ENCODE results near the gene RGPD3.
"Not testable (repeated sequence)": the region's sequence is repeated elsewhere in the genome, so short reads cannot be mapped to it uniquely, and the experiment has no call there.

The RGPD3 gene

DNA sequence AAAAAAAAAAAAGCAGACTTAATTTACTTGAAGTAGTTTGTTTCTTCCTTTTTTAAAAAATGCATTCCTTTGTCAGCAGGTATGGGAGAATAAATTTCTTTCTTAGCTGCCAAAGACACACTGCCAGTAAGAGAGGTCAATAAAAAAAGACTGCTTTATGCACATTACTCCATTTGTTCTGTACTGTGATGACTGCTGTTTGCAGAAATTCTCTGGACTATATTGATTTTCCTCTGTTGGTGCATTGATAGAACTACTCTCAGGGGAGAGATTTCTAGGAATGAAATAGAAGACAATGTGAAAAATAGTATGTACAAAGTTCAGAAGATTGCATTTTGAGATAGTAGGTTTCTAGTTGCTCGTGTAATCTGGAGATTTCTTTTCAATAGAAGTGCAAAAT, 11.3 kb upstream of the RGPD3 start:
- not testable (repeated sequence) for DNase-seq

DNA sequence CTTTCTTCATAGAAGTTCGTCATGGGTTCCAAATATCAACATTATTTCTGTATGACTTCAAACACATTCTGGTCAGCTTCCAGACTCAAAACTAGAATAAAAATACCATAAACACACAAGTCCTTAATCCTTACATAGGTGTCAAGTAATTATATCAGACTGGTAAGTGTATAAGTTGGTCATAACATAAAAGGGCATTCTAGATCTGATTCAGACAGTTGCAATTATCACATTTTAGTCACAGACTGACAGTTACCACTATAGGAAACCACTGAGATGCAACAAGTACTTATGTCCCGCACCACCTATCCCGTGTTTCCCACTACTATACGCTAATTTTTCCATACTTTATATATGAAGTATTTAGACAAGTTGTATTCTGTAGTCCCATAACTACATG, 9.4 kb upstream of the RGPD3 start:
- not testable (repeated sequence) for DNase-seq

DNA sequence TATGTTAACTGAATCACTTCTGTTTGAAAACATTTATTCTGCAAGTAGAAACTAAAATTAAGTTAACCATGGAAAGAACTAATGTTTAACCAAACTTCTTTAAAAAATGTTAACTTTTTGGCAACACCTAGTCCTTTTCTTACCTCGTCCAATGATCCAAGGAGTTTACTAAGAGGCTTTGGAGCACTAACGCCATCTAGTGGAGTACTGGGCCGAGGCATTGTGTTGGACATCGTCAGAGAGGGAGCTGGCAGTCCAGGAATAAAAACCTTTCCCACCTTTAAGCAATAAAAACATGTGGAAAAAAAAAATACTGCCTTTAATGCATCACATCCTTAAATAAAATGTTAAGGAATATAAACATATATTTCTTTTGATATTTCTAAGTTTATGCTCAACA, 2.4 kb upstream of the RGPD3 start:
- DNase-seq = not testable (repeated sequence)

DNA sequence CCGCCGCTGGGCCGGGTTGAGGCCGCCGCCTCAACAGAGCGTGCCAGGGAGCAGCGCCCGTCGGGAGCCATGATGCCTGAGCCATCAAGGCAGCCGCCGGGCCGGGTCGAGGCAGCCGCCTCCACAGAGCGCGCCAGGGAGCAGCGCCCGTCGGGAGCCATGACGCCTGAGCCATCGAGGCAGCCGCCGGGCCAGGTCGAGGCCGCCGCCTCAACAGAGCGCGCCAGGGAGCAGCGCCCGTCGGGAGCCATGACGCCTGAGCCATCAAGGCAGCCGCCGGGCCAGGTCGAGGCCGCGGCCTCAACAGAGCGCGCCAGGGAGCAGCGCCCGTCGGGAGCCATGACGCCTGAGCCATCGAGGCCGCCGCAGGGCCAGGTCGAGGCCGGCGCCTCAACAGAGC, 697 bp downstream of the RGPD3 start:
- DNase-seq = not testable (repeated sequence)

DNA sequence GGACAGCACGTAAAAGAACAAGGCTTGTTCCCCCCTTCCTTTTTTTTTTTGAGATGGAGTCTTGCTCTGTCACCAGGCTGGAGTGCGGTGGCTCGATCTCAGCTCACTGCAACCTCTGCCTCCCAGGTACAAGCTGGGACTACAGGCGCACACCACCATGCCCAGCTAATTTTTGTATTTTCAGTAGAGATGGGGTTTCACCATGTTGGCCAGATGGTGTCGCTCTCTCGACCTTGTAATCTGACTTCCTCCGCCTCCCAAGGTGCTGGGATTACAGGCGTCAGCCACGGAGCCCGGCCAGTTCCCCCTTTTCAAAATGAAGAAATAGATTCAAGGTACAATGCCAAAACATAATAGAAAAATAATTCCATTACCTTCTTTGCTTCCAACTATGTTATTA, 6.3 kb downstream of the RGPD3 start:
- DNase-seq = not testable (repeated sequence)

DNA sequence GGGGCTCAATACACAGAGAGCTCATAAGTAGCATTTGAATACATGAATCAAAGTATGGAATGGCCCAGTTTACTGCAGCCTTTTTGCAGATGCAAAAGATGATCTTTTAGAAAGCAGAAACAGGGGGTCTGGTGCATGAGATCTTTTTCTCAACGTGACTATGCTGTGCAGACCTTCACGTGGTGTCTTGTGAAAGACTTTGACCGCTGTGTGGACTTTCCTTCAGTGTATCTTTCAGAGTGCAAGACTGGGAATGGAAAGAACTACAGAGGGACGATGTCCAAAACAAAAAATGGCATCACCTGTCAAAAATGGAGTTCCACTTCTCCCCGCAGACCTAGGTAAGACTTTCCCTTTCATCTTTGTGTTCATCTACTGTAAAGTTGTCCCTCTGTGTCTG, 77.5 kb downstream of the RGPD3 start:
- DNase-seq = not testable (repeated sequence)

DNA sequence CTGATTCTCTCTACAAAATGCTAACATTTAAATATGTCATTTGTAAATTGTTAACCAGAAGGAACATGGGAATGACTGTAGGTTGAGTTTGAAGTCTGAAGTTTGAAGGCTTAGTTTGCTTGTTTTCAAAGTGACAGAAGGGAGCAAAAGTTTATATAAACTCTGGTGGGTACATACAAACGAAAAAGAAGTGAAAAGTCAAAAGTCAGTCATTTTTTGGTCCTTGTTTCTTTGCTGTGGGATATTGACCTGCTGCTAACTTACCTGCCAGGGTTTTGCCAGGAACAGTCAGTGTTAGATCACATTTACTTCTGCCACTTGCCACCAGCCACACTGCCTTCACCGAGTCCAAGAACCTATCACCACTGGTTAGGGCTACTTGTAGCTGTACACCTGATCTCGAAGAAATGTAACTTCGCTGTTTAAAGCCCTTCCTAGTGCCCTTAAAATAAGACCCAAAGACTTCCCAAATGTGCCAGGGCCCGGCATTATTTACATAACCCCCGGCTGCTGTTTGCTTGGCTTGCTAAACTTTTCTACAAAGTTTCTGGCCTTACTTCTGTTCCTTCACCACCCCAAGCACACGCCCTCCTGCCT, 79.3 kb downstream of the RGPD3 start:
- not testable (repeated sequence) for DNase-seq

DNA sequence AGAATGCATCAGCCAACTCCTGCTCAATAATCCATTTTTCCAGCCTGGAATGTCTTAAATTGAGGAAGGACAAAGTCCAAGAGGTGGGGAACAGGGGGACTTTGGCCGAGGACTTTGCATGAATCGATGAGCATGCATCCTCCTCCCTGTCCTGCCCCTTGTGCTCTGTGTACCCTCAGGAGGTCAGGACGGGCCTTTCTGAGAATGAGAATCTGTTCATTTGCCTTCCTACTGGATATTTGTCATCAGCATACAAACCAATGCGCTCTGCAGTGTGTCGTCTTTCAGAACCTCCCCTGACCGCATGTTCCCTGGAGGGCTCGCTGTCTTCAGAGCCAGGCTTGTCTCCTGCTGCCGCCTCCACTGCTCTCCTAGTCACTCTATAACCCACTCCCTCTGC, 83.7 kb downstream of the RGPD3 start:
- DNase-seq = not testable (repeated sequence)

DNA sequence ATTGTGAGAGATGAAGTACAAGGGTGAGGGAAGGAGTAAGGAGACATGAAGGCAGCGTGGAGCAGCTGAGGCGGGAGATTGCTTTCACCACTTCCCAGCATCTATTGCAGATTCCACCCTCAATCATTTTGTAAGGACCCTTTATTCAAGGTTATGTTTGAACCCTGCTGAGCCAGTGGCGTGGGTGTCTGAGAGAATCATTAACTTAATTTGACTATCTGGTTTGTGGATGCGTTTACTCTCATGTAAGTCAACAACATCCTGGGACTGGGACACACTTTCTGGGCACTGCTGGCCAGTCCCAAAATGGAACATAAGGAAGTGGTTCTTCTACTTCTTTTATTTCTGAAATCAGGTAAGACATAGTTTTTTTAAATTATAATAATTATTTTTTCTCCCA, 86.3 kb downstream of the RGPD3 start:
- DNase-seq = not testable (repeated sequence)

DNA sequence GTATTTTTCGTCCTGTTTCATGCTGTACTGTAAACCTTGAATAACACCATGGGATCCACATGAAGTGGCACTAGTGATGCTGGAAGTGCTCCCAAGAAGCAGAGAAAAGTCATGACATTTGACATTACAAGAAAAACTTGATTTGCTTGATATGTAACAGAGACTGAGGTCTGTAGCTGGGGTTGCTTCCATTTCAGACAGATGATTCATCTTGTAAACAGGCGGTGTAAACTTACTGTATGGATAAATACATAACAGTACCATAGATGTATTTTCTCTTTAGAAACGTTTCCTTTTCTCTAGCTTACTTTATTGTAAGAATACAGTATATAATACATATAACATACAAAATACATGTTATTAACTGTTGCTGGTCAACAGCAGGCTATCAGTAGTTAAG, 88.6 kb downstream of the RGPD3 start:
- DNase-seq = not testable (repeated sequence)

DNA sequence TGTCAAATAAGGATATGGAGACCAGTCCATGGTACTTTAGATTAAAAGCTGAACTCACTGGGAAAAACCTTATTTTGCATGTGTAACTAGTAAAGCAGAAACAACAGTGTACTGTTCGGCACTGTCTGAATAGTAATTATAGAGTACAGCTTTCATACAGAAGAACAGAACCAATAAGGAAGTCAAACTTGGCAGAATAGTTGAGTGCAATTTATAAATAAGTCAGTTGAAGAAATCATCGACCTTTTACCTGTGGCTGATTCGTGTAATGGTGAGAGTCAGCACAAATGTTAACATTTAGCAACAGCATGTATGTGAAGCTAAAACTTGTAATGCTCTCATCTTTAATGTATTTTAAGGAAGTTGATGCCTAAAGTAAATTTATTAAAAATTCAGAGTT, 99.0 kb downstream of the RGPD3 start:
- DNase-seq = not testable (repeated sequence)

DNA sequence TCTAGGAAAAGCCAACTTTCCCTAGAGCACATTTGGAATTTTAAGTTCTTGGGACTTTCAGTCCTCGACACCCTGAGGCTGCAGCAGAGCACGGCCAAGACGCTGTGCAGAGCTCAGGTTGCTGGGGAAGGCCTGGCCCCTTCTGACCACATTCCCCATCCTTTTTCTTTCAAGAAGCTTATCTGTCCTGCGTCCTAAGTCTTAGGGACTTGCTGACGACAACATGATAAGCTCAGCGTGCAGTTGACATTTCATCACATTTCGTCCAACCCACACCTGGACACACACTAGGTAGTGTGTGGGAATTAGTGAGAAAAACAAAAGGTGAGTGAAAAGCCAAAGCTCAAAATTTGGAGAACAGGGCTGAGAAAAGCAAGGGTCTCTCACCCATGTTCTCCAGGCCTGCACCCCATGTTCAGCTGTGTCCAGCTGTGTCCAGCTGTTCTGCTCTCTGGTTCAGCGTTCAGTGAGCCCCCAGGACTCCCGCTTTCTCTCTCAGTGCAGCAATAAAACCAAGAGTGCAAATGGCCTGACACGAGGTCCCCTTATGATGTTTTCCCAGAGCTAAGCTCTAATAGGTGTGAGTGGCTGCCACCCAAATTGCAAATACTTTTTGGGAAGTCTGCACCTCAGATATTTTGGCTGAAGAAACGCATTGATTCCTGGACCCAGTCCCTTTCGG, 101.9 kb downstream of the RGPD3 start:
- DNase-seq = no peak

DNA sequence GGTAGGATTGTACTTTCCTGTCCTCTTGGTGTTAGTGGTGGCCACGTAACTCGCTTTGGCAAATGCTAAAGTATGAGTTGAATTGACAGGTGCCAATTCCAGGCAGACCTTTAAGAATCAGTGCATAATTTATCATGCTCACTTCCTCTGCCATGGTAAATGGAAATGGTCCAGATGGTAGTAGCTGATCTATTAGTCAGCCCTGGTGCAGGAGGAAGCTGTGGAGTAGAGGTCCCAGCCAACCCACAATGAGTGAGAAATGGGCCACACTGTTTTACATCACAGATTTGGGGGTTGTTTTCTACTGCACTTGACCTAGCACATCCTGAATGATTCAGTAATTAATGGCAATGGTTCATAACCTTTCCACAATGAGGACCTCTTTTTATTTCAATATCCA, 104.4 kb downstream of the RGPD3 start:
- DNase-seq = no peak

DNA sequence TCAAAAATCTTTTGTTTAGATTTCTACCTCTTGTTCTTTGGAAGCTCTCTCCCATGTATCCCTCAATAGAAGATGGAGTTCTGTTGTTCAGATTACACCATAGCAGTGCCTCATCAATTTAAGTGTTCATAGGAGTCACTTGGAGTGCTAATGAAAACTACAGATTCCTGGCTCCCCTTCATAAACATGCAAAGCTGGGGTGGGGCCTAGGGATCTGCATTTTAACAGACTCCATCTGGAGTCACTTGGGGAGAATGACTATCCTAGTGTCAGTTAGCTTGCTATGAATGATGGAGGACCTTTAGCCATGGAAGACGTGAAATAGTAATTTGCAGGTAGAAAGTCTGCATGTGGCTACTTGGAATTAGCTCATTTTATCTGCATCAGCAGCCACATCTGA, 105.4 kb downstream of the RGPD3 start:
- DNase-seq = no peak

DNA sequence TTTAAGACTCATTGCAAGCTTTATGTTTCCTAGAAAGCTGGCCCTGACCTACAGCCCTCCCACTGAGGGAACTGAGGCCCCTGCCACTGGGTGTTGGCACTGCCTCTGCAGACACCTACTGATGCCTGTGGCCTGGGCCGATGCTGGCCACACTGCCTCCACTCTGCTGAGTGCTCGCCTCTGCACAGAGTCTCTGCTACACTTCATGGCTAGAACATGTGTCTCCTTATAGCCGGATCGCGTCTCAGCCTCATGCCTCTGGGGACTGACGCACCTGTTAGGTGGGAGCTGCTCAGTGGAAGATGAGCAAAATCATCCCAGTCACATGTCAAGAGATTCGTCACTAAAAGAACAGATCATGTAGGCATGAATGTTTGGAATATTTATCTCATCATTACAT, 108.7 kb downstream of the RGPD3 start:
- no peak for DNase-seq

DNA sequence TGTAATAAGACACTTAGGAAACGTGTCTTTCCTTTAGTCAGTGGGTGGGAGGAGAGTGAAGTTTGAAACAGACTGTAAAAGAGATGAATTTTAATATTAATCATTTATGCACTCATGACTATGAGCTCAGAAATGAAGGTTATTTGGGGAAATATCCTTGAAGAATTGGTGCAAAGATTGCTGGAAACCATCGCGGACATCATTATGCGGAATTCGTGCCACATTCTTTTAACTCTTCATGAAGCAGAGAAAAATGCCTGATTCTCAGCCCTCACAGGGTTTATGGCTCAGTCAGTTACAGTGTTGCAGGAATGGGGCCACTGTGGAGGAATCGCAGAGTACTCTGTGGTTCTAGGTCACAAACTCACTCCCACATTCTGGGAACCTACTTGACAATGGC, 109.7 kb downstream of the RGPD3 start:
- DNase-seq = no peak

DNA sequence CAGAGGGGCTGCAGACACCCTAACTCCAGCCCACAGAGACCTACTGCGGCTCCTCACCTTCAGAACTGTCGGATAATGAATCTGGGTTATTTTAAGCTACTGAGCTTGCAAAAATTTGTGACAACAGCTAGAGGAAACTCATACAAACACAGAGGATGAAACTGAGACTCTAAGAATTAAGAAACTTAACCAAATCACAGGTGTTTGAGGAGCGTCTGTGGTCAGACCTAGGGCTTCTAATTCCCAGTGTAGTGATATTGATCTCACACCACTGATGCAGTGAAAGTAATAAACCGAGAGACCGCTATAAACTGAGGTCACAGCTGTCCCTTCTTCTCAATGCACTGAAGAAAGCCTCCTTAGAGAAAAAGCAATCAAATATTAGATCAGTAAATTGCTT, 110.1 kb downstream of the RGPD3 start:
- no peak for DNase-seq

DNA sequence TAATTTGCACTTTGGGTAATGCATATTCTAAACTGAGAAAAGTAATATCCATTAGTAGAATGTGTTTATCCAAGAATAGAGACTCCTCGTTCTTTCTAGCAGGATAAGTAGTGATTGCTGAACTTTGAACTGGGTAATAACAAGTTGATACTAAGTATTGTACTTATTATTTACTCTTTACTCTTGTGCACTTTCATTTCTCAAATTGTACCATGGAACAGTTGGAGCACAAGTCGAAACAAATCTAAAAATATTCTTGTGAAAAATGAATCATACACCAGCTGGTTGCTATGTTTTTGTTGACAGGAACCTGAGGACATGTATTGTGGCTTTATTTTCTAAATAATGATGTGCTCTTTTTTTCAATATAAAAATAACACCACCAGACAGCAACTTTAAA, 111.9 kb downstream of the RGPD3 start:
- no peak for DNase-seq

DNA sequence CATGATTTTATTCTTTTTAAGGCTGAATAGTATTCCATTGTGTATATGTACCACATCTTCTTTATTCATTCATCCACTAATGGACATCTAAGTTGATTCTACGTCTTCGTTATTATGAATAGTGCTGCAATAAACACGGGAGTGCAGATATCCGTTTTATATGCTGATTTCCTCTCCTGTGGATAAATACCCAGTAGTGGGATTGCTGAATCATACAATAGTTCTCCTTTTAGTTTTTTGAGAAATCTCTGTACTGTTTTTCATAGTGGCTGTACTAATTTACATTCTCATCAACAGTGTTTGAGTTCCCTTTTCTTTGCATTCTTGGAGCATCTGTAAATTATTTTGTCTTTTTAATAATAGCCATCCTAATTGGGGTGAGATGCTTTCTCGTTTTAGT, 114.5 kb downstream of the RGPD3 start:
- DNase-seq = no peak

DNA sequence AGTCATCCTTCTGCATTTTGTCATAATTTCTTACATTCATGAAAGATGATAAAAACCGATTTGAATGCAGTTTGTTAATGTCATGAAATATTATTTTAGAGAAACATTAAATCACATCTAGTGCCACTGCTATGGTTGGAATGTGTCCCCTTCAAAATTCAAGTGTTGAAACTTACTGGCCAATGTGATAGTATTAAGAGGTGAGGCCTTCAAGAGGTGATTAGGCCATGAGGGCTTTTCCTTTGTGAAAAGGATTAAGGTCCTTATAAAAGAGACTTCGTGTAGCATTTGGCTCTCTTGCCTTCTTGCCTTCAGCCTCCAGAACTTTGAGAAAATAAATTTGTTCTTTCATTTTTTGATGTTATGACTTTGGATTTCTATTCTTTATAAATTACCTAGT, 117.2 kb downstream of the RGPD3 start:
- no peak for DNase-seq

DNA sequence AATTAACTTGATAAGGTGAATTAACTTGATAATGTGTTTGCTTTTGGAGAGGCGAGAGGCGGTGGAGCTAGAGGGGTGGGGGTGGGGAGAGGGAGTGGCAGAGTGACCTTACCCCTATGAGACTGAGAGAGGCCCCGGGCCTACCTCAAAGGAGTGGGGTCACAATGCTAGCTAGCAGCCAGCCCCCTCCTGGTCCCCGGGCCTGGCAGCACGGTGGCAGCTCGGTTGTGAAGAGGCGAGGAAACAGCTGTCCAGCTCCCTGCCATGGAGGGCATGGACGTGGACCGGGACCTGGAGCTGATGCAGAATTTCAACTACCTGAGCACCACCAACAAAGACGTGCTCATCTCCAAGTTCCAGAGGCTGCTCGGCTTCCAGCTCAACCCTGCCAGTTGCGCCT, 123.9 kb downstream of the RGPD3 start:
- no peak for DNase-seq

DNA sequence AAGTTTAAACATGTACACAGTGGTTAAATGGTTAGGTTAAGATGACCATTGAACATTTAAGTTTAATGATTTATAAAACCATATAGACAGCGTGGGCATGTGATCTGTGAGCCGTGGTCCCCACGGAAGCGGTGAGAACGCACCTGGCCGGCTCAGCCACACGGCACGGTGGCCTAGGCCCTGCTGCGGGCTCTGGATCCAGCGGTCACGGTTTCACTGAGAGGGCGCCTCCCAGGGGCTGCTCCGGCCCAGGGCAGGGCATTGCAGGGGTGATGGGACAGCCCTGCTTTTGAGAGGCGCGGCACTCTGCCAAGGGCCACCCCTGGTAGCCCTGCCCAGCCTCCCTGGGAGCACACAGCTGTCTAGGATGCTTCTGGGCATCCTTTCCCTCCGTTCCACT, 124.9 kb downstream of the RGPD3 start:
- DNase-seq = no peak

DNA sequence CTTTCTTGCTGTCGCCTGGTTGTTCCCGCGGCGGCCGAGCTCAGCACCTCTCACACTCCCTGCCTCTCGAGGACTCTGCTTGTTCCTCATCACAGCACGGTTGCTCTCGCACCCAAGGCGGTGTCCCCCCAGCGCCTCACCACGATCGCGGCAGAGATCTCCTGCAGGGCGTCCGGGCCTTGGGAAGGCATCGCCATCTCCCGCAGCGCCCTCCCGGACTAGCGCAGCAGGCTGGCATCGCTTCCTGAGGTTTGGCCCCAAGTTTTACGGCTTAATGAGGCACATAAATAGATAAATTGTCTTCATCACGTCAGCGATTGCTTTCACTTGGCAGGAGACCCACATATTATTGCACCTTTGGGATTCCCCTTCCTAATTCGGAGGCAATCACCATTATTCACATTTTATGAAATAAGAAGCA, 125.4 kb downstream of the RGPD3 start:
- no peak for DNase-seq

DNA sequence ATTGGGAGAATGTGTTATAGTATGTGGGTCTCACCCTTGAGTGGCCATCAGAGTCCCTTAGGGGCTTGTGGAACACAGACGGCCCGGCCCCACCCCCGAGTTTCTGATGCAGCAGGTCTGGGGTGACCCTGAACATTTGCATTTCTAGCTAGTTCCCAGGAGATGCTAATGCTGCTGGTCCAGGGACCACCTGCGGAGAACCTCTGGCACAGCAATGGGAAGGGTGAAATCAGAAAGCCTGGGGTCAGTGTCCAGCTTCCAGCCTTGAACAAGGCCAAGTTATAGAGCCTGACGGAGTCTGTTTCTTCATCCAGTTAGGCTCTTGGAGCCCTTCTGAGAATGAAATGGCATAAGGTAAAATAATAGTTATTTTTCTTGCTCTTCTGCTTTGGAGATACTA, 126.5 kb downstream of the RGPD3 start:
- DNase-seq = no peak

Data from midbrain (tissue), 1 donor.